OCI-LY3 (cell line): ENCODE data around the gene E2F3.

Experiments used
- H2AFZ ChIP-seq: fragments of 200-600, 300-600 bp; shearing (Covaris generic); 2 replicates; pipeline ENCODE4 v1.6.0; 2014; ENCODE audit warnings: antibody characterized with exemption, low read depth, low read length
- H3K27ac ChIP-seq: fragments of 200-600, 300-600 bp; sonication (generic); 2 replicates; pipeline ENCODE4 v1.5.1; 2014; ENCODE audit warnings: mild to moderate bottlenecking, low read length, moderate library complexity, mixed read lengths
- H3K27me3 ChIP-seq: fragments of 200-600, 300-600 bp; sonication (generic); 2 replicates; pipeline ENCODE4 v1.6.1; 2014; ENCODE audit warnings: low read depth, low read length, mixed read lengths
- H3K36me3 ChIP-seq: fragments of 200-600, 300-600 bp; sonication (generic); replicated peaks from 2 replicates; pipeline ENCODE3; 2014; ENCODE audit warnings: low read depth, low read length, mixed read lengths
- H3K4me1 ChIP-seq: fragments of 300-600, 200-600 bp; sonication (generic); 2 replicates; pipeline ENCODE4 v1.6.1; 2014; ENCODE audit warnings: low read length, mixed read lengths
- H3K4me2 ChIP-seq: fragments of 200-600, 300-600 bp; sonication (generic); 2 replicates; pipeline ENCODE4 v1.6.1; 2014; ENCODE audit warnings: low read length, mixed read lengths
- H3K4me3 ChIP-seq: fragments of 300-600, 200-600 bp; sonication (generic); 2 replicates; pipeline ENCODE4 v1.5.1; 2014; ENCODE audit warnings: antibody characterized with exemption, mild to moderate bottlenecking, low read length, moderate library complexity
- H3K79me2 ChIP-seq: fragments of 300-600, 200-600 bp; shearing (Covaris generic); 2 replicates; pipeline ENCODE4 v1.6.1; 2014; ENCODE audit warnings: mild to moderate bottlenecking, low read length, mixed read lengths
- H3K9ac ChIP-seq: fragments of 300-600, 200-600 bp; shearing (Covaris generic); 2 replicates; pipeline ENCODE4 v1.6.0; 2014; ENCODE audit warnings: mild to moderate bottlenecking, low read length, moderate library complexity
- H3K9me3 ChIP-seq: fragments of 200-600, 300-600 bp; shearing (Covaris generic); 2 replicates; pipeline ENCODE4 v1.6.1; 2014; ENCODE audit warnings: low read length, mixed read lengths; ENCODE audit not compliant: insufficient read depth
- H4K20me1 ChIP-seq: fragments of 200-600, 300-600 bp; sonication (generic); 2 replicates; pipeline ENCODE4 v1.6.1; 2016; ENCODE audit warnings: low read length, mixed read lengths; ENCODE audit not compliant: insufficient read depth
- CTCF ChIP-seq: fragments of 200-600, 300-600 bp; sonication (generic); IDR thresholded peaks from 2 replicates; pipeline ENCODE4 v1.5.1; 2014; ENCODE audit warnings: antibody characterized with exemption, low read length, low read depth
- EZH2phosphoT487 ChIP-seq: fragments of 200-600 bp; shearing (Covaris generic); IDR thresholded peaks from 2 replicates; pipeline ENCODE4 v1.6.1; 2018; ENCODE audit warnings: antibody characterized with exemption, mixed run types, low read depth

Gene E2F3

GRCh38 chr6:20448828-20449227, 47.1 kb downstream of the E2F3 start:
- Histone ChIP-seq H3K36me3 (no peaks in the 10 kb centered on the region), H3K27me3 (no peaks in the 10 kb centered on the region), H3K4me2 (no peak overlapping the region), H3K4me1 (no peaks in the 10 kb centered on the region), H4K20me1 (peaks cover 44% of the 10 kb centered on the region), H3K9me3 (no peaks in the 10 kb centered on the region), H3K4me3 (no peak overlapping the region), H3K9ac (no peak overlapping the region), H3K79me2 (peaks cover 84% of the 10 kb centered on the region), H2AFZ (no peak overlapping the region), H3K27ac (no peak overlapping the region)
- no peak for TF ChIP-seq EZH2phosphoT487
- no peak for TF ChIP-seq CTCF

DNA sequence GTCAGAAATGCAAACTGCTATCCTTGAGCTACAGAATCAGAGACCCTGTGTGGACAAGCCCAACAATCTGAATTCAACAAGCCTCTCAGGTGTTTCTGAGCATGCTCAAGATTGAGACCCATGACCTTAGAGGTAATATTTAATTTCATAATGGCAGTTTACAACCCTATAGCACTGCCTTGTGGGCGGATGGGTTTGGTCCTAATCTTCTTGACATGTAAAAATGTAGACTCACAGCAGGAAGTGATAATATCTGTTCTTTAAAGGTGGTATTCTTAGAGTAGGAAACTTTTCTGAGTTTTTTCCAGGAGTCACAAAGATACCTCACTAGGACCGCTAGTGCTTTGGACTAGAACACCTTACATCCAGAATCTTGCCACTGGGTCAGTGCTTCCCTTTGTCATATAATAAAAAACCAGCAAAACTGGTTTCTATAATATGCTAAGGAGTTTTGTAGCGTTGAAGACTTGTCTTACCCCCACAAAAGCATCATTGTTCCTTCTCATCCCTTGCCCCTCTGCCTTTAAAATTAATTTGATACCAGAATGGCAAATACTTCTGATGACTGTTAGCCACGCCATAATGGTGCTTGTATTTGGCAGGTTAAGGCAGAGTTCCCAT, 52.6 kb downstream of the E2F3 start:
- Histone ChIP-seq H3K9ac (no peak overlapping the region), H3K36me3 (peaks cover 3% of the 10 kb centered on the region), H3K27ac (no peak overlapping the region), H3K9me3 (no peaks in the 10 kb centered on the region), H4K20me1 (peaks cover 39% of the 10 kb centered on the region), H3K4me3 (no peak overlapping the region), H3K4me2 (no peak overlapping the region), H2AFZ (no peak overlapping the region), H3K4me1 (no peaks in the 10 kb centered on the region), H3K27me3 (no peaks in the 10 kb centered on the region), H3K79me2 (peaks cover 88% of the 10 kb centered on the region)
- TF ChIP-seq CTCF (no peak), EZH2phosphoT487 (no peak)

DNA sequence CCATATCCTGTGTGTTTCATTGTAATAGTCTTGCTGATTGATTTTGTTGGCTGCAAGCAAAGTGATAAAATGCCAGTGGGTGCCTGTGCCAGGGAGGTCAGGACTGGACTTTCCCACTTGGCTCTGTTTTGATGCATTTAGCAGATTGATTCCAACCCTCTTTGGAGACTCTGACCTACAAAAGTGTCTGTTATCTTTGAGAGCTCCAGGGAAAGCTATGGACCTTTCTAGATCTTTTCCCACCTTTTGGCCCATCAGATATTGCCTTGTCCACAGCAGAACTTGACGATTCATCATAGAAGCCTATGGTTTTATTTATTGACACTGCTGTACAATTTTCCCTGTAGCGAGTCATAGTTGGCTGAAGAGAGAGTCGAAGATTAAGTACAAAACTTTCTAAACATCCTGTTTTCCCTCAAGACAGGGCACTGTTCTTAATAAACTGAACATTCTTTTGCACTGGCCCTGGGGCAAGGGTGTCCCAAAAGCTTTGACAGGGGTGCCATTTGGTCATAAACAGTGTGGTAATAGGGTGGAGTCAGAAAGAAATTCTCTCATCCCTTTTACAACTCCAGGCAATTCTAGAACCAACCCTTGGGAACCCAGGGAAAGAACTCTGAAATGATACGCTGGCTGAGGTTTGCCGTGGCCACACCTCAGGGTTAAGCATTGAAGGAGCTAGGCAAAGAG, 53.7 kb downstream of the E2F3 start:
- Histone ChIP-seq H3K27ac (no peak overlapping the region), H3K36me3 (peaks cover 9% of the 10 kb centered on the region), H3K4me1 (no peaks in the 10 kb centered on the region), H3K4me3 (no peak overlapping the region), H3K79me2 (peaks cover 86% of the 10 kb centered on the region), H3K27me3 (no peaks in the 10 kb centered on the region), H2AFZ (no peak overlapping the region), H3K9ac (no peak overlapping the region), H4K20me1 (peaks cover 33% of the 10 kb centered on the region), H3K4me2 (no peak overlapping the region), H3K9me3 (no peaks in the 10 kb centered on the region)
- TF ChIP-seq CTCF (no peak), EZH2phosphoT487 (no peak)

DNA sequence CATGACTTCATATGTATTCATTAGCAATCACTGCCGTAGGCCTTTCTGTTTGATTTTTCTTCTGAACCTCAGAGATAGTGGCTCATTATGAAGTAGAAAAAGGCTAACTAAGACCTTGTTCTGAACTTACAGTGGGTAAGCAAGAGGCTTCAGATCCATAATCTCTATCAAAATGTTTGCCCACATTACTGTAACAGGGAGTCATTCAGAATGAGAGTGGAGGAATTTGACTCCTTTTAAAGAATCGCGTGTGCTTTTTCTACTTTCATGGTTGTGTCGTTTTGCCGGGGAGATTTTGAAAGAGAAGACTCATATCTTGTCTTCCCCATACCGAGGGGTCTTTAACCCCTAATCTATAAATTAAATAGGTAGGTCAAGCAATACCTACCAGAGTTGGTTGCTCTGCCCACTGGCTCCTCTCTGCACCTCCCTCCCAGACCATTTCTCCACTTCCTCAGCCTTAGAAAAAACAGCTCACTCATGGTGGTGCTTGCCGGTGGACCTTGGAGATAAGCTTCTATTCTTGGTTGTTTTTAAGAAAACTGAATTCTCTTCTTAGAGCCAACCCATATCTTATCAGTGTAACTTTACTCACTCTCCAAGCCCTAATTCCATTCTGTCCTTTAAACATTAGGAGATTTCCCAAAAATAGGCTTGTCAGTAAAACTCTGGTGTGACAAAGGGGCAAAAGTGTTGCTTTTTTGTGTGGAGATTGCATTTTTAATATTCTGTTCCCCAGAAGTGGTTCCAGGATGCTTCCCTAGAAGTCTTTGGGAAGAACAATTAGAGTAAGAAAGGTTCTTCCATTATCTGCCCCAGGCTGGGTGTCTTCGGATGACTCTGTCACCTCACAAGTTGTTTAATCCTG, 56.6 kb downstream of the E2F3 start:
- Histone ChIP-seq H3K4me3 (no peak overlapping the region), H3K4me1 (peaks cover 9% of the 10 kb centered on the region), H3K36me3 (peaks cover 23% of the 10 kb centered on the region), H3K4me2 (no peak overlapping the region), H2AFZ (no peak overlapping the region), H3K9me3 (no peaks in the 10 kb centered on the region), H3K27me3 (no peaks in the 10 kb centered on the region), H3K79me2 (peaks cover 76% of the 10 kb centered on the region), H4K20me1 (peaks cover 31% of the 10 kb centered on the region), H3K27ac (no peak overlapping the region), H3K9ac (no peak overlapping the region)
- TF ChIP-seq EZH2phosphoT487 (no peak), CTCF (no peak)
